Natural killer cell treated with Interleukin-12 subunit alpha and Interleukin-12 subunit beta and Interleukin-15 and Interleukin-18, amount 100 ng/mL, for 72 hours (primary cell): ENCODE results near the gene ZNF677. TPM values are rescaled to one million over a fixed set of nuclear protein-coding genes. Genes with fewer than 3 reads are reported as not detected.
"Not testable (repeated sequence)": the region's sequence is repeated elsewhere in the genome, so short reads cannot be mapped to it uniquely, and the experiment has no call there.

Source experiments
- ATAC-seq, 2 donors: fragments of 150-1000 bp; cut with Tn5 transposase in 1 of 2; sonication (Bioruptor Pico), chemical (Tn5 transposase) in 1 of 2; 2 replicates each; pipeline ENCODE4 v1.10.0; 2021
- DNase-seq: peaks from one replicate; pipeline ENCODE4 v3.0.0; 2022; ENCODE audit warnings: low spot score
- H3K27ac Mint-ChIP-seq, 2 donors: 1 replicate in 1 of 2; 2 replicates in 1 of 2; pipeline ENCODE4 v1.8.0; 2022; ENCODE audit warnings: mixed read lengths in 2 of 2, mild to moderate bottlenecking in 1 of 2, moderate library complexity in 1 of 2
- H3K27me3 Mint-ChIP-seq, 2 donors: 1 replicate in 1 of 2; 2 replicates in 1 of 2; pipeline ENCODE4 v1.8.0; 2022; ENCODE audit warnings: mixed read lengths in 2 of 2
- H3K36me3 Mint-ChIP-seq: one replicate; pipeline ENCODE4 v1.8.0; 2022; ENCODE audit warnings: mixed read lengths
- H3K4me1 Mint-ChIP-seq, 2 donors: 1 replicate in 1 of 2; 2 replicates in 1 of 2; pipeline ENCODE4 v1.8.0; 2022; ENCODE audit warnings: low read depth in 2 of 2, mixed read lengths in 2 of 2, mild to moderate bottlenecking in 1 of 2
- H3K4me3 Mint-ChIP-seq: one replicate; pipeline ENCODE4 v1.8.0; 2022; ENCODE audit warnings: mixed read lengths
- H3K9me3 Mint-ChIP-seq: 2 replicates; pipeline ENCODE4 v1.8.0; 2022; ENCODE audit warnings: mixed read lengths
- total RNA-seq, 2 donors: library from RNA; stranded (reverse); gene quantifications; one replicate each; pipeline ENCODE4 v1.2.3, GENCODE V29; 2022

Gene ZNF677
- total RNA-seq, result 10 to 100 TPM in 1 of 2 donors, 1 to 10 TPM in 1; 2.2 to 11.2 TPM

GRCh38 chr19:53254411-53255341 lies at the start of gene ZNF677:
ZNF677 (minus strand) TSS chr19:53254873; CDS start chr19:53251550, 3,323 bp downstream.
- peak within 1 kb of the TSS; percentile 58 to 76 for H3K27ac Mint-ChIP-seq
- H3K27me3 Mint-ChIP-seq, result peaks cover 3 to 14% of the 10 kb centered on the region in 2 donors
- peak within 1 kb of the TSS; percentile 87 for H3K4me3 Mint-ChIP-seq
- H3K36me3 Mint-ChIP-seq, result peaks cover 42% of the 10 kb centered on the region
- DNase-seq, result peak; percentile 91
- H3K4me1 Mint-ChIP-seq, result peaks cover 5 to 7% of the 10 kb centered on the region in 2 donors
- H3K9me3 Mint-ChIP-seq, result peaks cover 23% of the 10 kb centered on the region
- peak; percentile 100 for ATAC-seq

- H3K9me3 Mint-ChIP-seq, result peaks cover 15% of the 10 kb centered on the region
- not testable (repeated sequence) for H3K27ac Mint-ChIP-seq, H3K4me3 Mint-ChIP-seq, ATAC-seq, DNase-seq, H3K36me3 Mint-ChIP-seq, H3K4me1 Mint-ChIP-seq
- H3K27me3 Mint-ChIP-seq, result peaks cover 4 to 10% of the 10 kb centered on the region in 2 donors
These were observed 46.7 kb upstream of the ZNF677 start for GRCh38 chr19:53301341-53301740.

GRCh38 chr19:53294786-53295441 lies 40.2 kb upstream of the ZNF677 start:
- peaks cover 8% of the 10 kb centered on the region for H3K36me3 Mint-ChIP-seq
- H3K27ac Mint-ChIP-seq, result no peak overlapping the region
- peaks cover 15% of the 10 kb centered on the region for H3K9me3 Mint-ChIP-seq
- DNase-seq (no peak), ATAC-seq (no peak)
- H3K27me3 Mint-ChIP-seq, result no peaks in the 10 kb centered on the region
- no peak overlapping the region for H3K4me3 Mint-ChIP-seq
- no peaks in the 10 kb centered on the region for H3K4me1 Mint-ChIP-seq

- Mint-ChIP-seq H3K9me3 (peaks cover 13% of the 10 kb centered on the region), H3K27me3 (no peaks in the 10 kb centered on the region), H3K36me3 (peaks cover 2% of the 10 kb centered on the region), H3K4me1 (no peaks in the 10 kb centered on the region), H3K4me3 (no peak overlapping the region), H3K27ac (no peak overlapping the region)
- ATAC-seq (no peak), DNase-seq (no peak)
These were observed 36.3 kb upstream of the ZNF677 start for GRCh38 chr19:53290758-53291549.

GRCh38 chr19:53285087-53285486 lies 30.4 kb upstream of the ZNF677 start:
- DNase-seq (no peak), ATAC-seq (no peak)
- H3K4me1 Mint-ChIP-seq, result no peaks in the 10 kb centered on the region
- no peaks in the 10 kb centered on the region for H3K36me3 Mint-ChIP-seq
- no peak overlapping the region for H3K4me3 Mint-ChIP-seq
- no peak overlapping the region for H3K27ac Mint-ChIP-seq
- no peaks in the 10 kb centered on the region for H3K27me3 Mint-ChIP-seq
- peaks cover 3% of the 10 kb centered on the region for H3K9me3 Mint-ChIP-seq

GRCh38 chr19:53281947-53282346 lies 27.3 kb upstream of the ZNF677 start:
- H3K27ac Mint-ChIP-seq, result not testable (repeated sequence)

GRCh38 chr19:53275480-53275879 lies 20.8 kb upstream of the ZNF677 start:
- Mint-ChIP-seq H3K4me3 (no peak overlapping the region), H3K36me3 (peaks cover 21% of the 10 kb centered on the region)

More at GRCh38 chr19:53281947-53282346, 27.3 kb upstream of the ZNF677 start:
- H3K4me3 Mint-ChIP-seq, H3K36me3 Mint-ChIP-seq, DNase-seq, H3K9me3 Mint-ChIP-seq, H3K27me3 Mint-ChIP-seq, ATAC-seq, H3K4me1 Mint-ChIP-seq: not testable (repeated sequence)

GRCh38 chr19:53272044-53272443 lies 17.4 kb upstream of the ZNF677 start:
- H3K36me3 Mint-ChIP-seq, result peaks cover 21% of the 10 kb centered on the region
- H3K9me3 Mint-ChIP-seq, result peaks cover 17% of the 10 kb centered on the region
- ATAC-seq (no peak), DNase-seq (no peak)
- H3K27ac Mint-ChIP-seq, result no peak overlapping the region
- H3K4me1 Mint-ChIP-seq, result no peaks in the 10 kb centered on the region
- H3K4me3 Mint-ChIP-seq, result no peak overlapping the region
- peaks cover 10 to 16% of the 10 kb centered on the region in 2 donors for H3K27me3 Mint-ChIP-seq

More at GRCh38 chr19:53275480-53275879, 20.8 kb upstream of the ZNF677 start:
- Mint-ChIP-seq H3K9me3 (peaks cover 20% of the 10 kb centered on the region), H3K27me3 (peaks cover 11 to 16% of the 10 kb centered on the region in 2 donors), H3K4me1 (no peaks in the 10 kb centered on the region), H3K27ac (no peak overlapping the region)
- ATAC-seq (no peak), DNase-seq (no peak)

GRCh38 chr19:53269861-53270260 lies 15.2 kb upstream of the ZNF677 start:
- peaks cover 16 to 18% of the 10 kb centered on the region in 2 donors for H3K27me3 Mint-ChIP-seq
- H3K4me1 Mint-ChIP-seq, H3K4me3 Mint-ChIP-seq, ATAC-seq, H3K27ac Mint-ChIP-seq, DNase-seq: not testable (repeated sequence)
- peaks cover 21% of the 10 kb centered on the region for H3K9me3 Mint-ChIP-seq
- H3K36me3 Mint-ChIP-seq, result peaks cover 21% of the 10 kb centered on the region

GRCh38 chr19:53267623-53268022 lies 12.9 kb upstream of the ZNF677 start, which contains the start of gene VN1R4:
VN1R4 (minus strand) TSS chr19:53267723; CDS start chr19:53267665, 58 bp downstream.
- Mint-ChIP-seq H3K36me3 (peaks cover 19% of the 10 kb centered on the region), H3K27me3 (peaks cover 17 to 18% of the 10 kb centered on the region in 2 donors), H3K9me3 (peaks cover 21% of the 10 kb centered on the region)
- not testable (repeated sequence) for ATAC-seq, H3K4me1 Mint-ChIP-seq, H3K27ac Mint-ChIP-seq, H3K4me3 Mint-ChIP-seq, DNase-seq

- not testable (repeated sequence) for ATAC-seq, DNase-seq, H3K4me1 Mint-ChIP-seq, H3K4me3 Mint-ChIP-seq, H3K27ac Mint-ChIP-seq
- peaks cover 7 to 14% of the 10 kb centered on the region in 2 donors for H3K27me3 Mint-ChIP-seq
- peaks cover 24% of the 10 kb centered on the region for H3K36me3 Mint-ChIP-seq
- H3K9me3 Mint-ChIP-seq, result peaks cover 16% of the 10 kb centered on the region
These were observed 3.2 kb upstream of the ZNF677 start, which contains the start of gene VN1R2 for GRCh38 chr19:53257715-53258342. VN1R2 (plus strand) TSS chr19:53258292; CDS start chr19:53258376, 84 bp downstream.

GRCh38 chr19:53246498-53246897 lies 8.2 kb downstream of the ZNF677 start:
- Mint-ChIP-seq H3K4me3 (no peak overlapping the region), H3K9me3 (peaks cover 28% of the 10 kb centered on the region), H3K27me3 (no peaks in the 10 kb centered on the region), H3K36me3 (peaks cover 81% of the 10 kb centered on the region), H3K27ac (no peak overlapping the region), H3K4me1 (no peaks in the 10 kb centered on the region)
- ATAC-seq (no peak), DNase-seq (no peak)
